Lung microvascular endothelial cell (primary cell): ENCODE data around the gene ZNF423. TPM values are rescaled to one million over a fixed set of nuclear protein-coding genes. Genes with fewer than 3 reads are reported as not detected.
A peak's percentile ranks its signal among the peaks of the same experiment; 100 is the strongest.

ENCODE experiments used
- DNase-seq, 2 donors: peaks; one replicate each; pipeline versions ENCODE4 v3.0.0 to v3.0.0-alpha.2; 2010; ENCODE audit warnings: low read depth in 2 of 2
- total RNA-seq: library from RNA; depleted of rRNA; stranded (reverse); fragments of >200 nt; gene quantifications from 2 replicates; pipeline ENCODE4 v1.2.1, GENCODE V29; 2014

The ZNF423 gene
- total RNA-seq, 1 donor from 2014 or later = 6.5 TPM

DNA sequence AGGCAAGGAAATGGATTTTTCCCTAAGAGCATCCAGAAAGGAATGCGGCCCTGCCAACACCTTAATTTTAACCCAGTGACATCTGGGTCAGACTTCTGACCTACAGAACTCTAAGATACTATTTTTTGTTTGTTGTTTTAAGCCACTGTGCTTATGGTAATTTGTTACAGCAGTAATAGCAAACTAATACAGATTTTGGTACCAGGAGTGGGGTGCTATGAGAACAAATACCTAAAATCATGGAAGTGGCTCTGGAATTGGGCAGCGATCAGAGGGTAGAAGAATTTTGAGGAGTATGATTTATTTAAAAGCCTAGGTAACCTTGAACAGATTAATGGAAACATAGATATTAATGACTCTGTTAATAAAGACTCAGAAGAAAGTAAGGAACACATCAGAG lies 208.2 kb downstream of the ZNF423 start:
- no peak for DNase-seq

DNA sequence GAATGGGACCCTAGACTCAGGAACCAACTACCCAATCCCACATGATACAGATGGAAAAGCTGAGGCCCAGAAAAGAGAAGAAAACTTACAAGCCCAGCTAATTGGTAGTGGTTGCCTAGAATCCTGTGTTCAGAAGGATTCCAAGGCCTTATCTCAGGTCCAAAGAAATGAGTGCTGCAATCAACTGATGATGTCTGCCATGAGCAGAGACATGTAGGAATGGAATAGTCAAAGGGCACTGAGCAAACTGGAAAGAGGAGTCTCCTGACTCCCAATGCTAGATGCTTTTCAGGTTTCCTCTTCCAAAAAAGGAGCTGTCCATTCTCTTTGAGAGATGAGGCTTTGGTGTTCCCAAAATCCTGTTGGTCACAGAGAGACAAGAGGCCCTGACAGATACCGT lies 210.6 kb downstream of the ZNF423 start:
- no peak for DNase-seq

- DNase-seq = no peak
Measured at GRCh38 chr16:49644145-49644463, 211.8 kb downstream of the ZNF423 start.

DNA sequence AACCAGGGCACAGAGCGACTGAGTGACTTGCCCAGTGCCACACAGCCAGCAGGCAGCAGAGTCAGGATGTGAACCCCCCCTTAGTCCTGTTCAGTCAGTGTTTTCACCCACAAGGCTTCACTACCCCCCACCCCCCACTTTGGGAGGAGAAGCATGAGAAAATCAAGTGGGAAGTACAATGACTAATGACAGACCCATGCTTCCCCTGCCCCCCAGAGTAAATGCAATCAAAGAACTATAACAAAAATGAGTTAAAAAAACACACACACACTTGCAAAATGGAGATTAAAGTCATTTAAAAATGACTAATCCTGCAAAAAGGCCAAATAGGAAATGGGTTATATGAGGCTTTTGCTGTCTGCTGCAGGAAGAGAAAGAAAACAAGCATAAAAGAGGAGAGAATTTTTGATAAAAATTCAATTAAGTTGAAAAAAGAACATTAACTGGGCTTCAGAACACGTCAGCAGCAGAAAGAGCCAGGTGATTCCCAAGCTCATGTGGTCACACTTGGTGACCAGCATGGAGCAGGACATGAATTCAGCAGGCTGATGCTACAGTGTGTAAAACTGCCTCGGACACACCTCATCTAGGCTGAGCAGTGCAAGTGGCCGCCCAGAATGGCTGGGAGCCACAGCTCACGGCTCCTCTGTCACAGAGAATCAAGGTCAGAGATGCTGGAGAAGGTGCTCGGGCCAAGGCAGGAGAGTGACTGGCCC lies 212.3 kb downstream of the ZNF423 start:
- peak; percentile 45 to 58 for DNase-seq

DNA sequence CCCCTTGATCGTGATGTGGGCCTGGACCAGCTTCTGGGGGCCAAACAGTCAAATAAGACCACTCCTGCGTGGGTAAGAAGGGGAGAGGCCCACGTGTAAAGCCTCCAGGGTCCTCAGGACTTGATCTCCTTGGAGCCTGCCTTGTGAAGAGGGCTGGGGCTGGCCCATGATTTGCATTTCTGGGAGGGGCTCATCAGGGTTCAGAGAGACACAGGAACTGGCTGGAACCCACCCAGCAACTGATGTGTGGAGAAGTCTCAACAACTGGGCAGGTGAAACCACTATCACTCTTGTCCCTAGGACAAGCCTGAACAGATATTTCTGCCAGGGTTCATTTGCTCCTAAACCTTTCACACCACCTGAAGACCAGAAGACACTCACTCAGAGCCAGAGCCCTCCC lies 214.7 kb downstream of the ZNF423 start:
- DNase-seq = no peak

- no peak for DNase-seq
Measured at GRCh38 chr16:49640581-49640980, 215.3 kb downstream of the ZNF423 start.

GRCh38 chr16:49639739-49640431 lies 216.0 kb downstream of the ZNF423 start:
- no peak for DNase-seq

DNA sequence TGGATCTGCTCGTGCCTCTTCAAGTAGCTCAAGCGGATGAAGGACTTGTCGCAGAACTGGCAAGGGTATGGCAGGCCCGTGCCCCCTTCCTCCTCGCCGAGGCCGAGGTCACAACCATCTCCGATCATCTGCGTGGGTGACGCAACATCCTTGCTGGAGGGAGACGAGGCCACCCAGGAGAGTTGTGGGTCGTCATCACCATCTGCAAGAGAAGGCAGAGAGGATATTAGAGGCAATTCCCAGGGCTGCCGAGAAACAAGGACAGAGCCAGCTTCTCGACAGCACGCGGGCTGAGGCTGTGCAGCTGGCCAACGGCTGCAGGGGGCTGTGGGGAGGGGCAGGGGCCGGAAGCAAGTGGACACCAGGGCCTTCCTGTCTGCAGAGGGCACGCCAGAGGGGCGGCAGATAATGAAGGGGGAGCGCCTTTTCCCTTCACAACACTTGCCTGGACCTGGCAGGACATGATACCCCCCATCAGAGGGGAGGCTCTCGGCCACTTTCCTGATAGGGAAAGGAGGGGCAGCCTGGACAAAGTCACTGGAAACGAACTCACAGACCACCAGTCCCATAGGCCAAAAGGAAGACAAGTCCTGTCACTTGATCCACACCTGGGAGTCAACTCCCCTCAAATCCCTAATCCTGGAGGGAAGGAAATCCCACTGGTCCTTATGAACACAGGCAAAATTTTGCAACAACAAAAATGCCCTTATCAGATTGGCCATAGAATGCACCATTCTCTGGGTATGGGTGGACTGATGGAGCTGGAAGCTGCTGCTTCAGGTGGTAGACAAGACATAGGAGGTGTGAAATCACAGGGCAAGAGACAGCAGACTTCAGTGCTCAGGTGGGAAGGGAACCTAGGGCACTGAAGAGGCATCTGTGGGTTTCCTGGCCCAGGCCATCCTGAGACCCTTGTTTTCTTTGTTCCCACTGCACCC lies 217.0 kb downstream of the ZNF423 start:
- DNase-seq = no peak

GRCh38 chr16:49637933-49638672 lies 217.8 kb downstream of the ZNF423 start:
- no peak for DNase-seq

- DNase-seq = no peak
Measured at GRCh38 chr16:49637511-49637910, 218.4 kb downstream of the ZNF423 start.

DNA sequence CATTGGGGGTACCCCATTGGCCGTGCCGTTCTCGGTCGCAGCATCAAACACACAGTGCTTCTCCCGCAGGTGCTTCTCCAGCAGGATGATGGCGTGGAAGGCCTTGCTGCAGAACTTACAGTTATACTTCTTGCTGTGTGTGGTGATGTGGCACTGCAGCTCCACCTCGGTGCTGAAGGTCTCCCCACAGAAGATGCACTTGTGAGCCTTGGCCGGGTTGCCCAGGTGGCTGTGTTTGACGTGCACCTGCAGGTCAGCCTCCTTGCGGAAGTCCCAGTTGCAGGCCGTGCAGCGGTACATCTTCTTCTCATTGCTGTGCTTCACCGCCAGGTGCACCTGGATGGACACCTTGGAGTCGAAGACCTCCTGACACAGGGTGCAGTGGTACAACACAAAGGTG lies 219.3 kb downstream of the ZNF423 start:
- DNase-seq = no peak

- DNase-seq = no peak
Measured at GRCh38 chr16:49635591-49636581, 220.0 kb downstream of the ZNF423 start.

DNA sequence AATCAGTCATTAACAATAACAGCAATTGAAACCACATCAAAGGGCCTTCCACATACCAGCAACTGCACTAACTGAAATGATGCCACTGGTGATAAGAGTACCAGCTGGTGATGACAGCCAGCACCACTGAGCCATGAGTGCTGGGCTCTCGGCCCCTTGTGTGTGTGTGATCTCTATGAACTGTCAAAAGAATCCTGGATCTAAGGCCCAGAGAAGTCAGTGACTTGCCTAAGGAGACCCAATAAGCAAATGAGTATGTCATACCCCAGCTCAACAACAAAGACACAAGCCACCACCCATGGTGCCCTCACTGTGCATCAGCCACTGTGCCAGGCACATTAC lies 220.9 kb downstream of the ZNF423 start:
- DNase-seq = no peak

GRCh38 chr16:49634235-49635008 lies 221.5 kb downstream of the ZNF423 start:
- DNase-seq = no peak

- no peak for DNase-seq
Measured at GRCh38 chr16:49632795-49633184, 223.1 kb downstream of the ZNF423 start.

GRCh38 chr16:49632086-49632794 lies 223.7 kb downstream of the ZNF423 start:
- DNase-seq = no peak

GRCh38 chr16:49631187-49632041 lies 224.5 kb downstream of the ZNF423 start:
- DNase-seq = no peak

DNA sequence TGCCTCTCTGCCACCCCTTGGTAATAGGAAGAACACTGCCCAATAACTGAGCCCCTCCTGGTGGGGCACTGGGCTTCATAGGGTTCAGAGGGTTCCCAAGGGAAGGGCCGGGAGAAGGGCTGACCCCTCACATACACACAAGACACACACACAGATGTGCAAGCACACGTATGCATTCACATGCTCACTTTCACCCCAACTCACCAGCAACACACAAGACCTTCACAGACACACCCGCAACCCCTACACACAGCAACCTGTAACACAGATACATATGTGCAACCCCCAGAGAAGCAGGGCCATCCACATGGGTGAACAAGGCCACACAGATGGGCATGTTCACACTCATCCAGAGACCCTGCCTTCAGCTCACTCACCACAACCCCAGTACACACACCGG lies 225.1 kb downstream of the ZNF423 start:
- DNase-seq = no peak
